Measurements from ENCODE around the gene TOR4A. TPM values are rescaled to one million over a fixed set of nuclear protein-coding genes. Genes with fewer than 3 reads are reported as not detected.

The TOR4A gene
- total and polyA plus RNA-seq, 2 experiments from 2014 or later: 2.0 to 19.0 TPM

DNA sequence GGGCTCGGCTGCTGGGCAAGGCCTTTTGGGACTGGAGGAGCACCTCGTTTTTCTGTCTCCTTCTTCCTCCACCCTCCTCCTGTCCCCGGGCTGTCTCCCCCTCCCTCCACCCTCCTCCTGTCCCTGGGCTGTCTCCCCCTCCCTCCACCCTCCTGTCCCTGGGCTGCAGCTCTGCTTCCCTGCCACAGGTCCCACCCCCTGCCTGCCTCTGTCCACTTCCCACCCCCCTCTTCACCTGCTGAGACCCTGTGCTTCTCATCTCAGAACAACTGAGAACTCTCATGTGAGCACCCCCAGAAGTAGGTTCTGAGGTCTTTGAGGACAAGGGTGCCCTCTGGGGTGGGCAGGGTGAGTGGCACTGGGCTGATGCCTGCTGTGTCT is 5.8 kb upstream of the TOR4A start:
- Histone ChIP-seq H3K9me2 (ENCODE audit: insufficient read depth) (no peaks in the 10 kb centered on the region), H3K79me2 (replicated peaks; ENCODE audit: insufficient read depth) (no peaks in the 10 kb centered on the region), H3K27ac (ENCODE audit: low read depth) (no peak overlapping the region; the same call in 1 of the 2 replicates), H4K20me1 (replicated peaks; ENCODE audit: insufficient read depth) (0 out of 2 replicates have a peak, but pooled peaks cover 9% of the 10 kb centered on the region), H3K36me3 (ENCODE audit: insufficient read depth) (peaks cover 10% of the 10 kb centered on the region; the same call in 1 of the 2 replicates), H3F3A (replicated peaks; ENCODE audit: low read depth) (0 out of 2 replicates have a peak, but pooled peaks cover 1% of the 10 kb centered on the region), H3K4me2 (no peak overlapping the region), H3K27me3 (ENCODE audit: insufficient read depth) (no peaks in the 10 kb centered on the region), H3K4me1 (ENCODE audit: insufficient read depth) (peaks cover 6% of the 10 kb centered on the region), H3K4me3 (no peak overlapping the region), H2AFZ (no peak overlapping the region)
- no peak for ATAC-seq
- H3K4me3 Mint-ChIP-seq: no peak overlapping the region
- peaks cover 29% of the 10 kb centered on the region for H3K27me3 Mint-ChIP-seq (ENCODE audit: insufficient read depth, low read depth, poor library complexity)
- H3K4me1 Mint-ChIP-seq: peaks cover 32% of the 10 kb centered on the region
- DNase-seq (ENCODE audit: low spot score): no peak
- no peaks in the 10 kb centered on the region; the same call in 2 of the 3 replicates for H3K9me3 Mint-ChIP-seq
- no peak for TF ChIP-seq JUNB (IDR thresholded peaks at IDR 0.05; ENCODE audit: unreplicated experiment)
- TF ChIP-seq ETS1 (IDR thresholded peaks at IDR 0.05): no peak
- TF ChIP-seq NANOG (IDR thresholded peaks at IDR 0.05; ENCODE audit: borderline replicate concordance): no peak
- TF ChIP-seq, protein P1, sequence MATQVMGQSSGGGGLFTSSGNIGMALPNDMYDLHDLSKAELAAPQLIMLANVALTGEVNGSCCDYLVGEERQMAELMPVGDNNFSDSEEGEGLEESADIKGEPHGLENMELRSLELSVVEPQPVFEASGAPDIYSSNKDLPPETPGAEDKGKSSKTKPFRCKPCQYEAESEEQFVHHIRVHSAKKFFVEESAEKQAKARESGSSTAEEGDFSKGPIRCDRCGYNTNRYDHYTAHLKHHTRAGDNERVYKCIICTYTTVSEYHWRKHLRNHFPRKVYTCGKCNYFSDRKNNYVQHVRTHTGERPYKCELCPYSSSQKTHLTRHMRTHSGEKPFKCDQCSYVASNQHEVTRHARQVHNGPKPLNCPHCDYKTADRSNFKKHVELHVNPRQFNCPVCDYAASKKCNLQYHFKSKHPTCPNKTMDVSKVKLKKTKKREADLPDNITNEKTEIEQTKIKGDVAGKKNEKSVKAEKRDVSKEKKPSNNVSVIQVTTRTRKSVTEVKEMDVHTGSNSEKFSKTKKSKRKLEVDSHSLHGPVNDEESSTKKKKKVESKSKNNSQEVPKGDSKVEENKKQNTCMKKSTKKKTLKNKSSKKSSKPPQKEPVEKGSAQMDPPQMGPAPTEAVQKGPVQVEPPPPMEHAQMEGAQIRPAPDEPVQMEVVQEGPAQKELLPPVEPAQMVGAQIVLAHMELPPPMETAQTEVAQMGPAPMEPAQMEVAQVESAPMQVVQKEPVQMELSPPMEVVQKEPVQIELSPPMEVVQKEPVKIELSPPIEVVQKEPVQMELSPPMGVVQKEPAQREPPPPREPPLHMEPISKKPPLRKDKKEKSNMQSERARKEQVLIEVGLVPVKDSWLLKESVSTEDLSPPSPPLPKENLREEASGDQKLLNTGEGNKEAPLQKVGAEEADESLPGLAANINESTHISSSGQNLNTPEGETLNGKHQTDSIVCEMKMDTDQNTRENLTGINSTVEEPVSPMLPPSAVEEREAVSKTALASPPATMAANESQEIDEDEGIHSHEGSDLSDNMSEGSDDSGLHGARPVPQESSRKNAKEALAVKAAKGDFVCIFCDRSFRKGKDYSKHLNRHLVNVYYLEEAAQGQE (IDR thresholded peaks at IDR 0.05; ENCODE audit: unreplicated experiment): no peak
- no peak for TF ChIP-seq CREB1 (CRISPR knock-in tag; IDR thresholded peaks at IDR 0.05; ENCODE audit: low read depth)
- no peak for TF ChIP-seq EZH2 (IDR thresholded peaks at IDR 0.05; ENCODE audit: low read depth, unreplicated experiment)
- TF ChIP-seq ZNF331 (CRISPR knock-in tag; IDR thresholded peaks at IDR 0.05; ENCODE audit: low read depth): no peak
- TF ChIP-seq POLR2AphosphoS5 (IDR thresholded peaks at IDR 0.05; ENCODE audit: low read depth): no peak
- no peak for TF ChIP-seq ZNF462 (CRISPR knock-in tag; IDR thresholded peaks at IDR 0.05)
- TF ChIP-seq ZNF114 (CRISPR knock-in tag; IDR thresholded peaks at IDR 0.05): no peak
- TF ChIP-seq EZH2phosphoT487 (IDR thresholded peaks at IDR 0.05; ENCODE audit: unreplicated experiment): no peak
- no peak for TF ChIP-seq STAT1 (IDR thresholded peaks at IDR 0.05; ENCODE audit: unreplicated experiment)
- TF ChIP-seq, protein P2, sequence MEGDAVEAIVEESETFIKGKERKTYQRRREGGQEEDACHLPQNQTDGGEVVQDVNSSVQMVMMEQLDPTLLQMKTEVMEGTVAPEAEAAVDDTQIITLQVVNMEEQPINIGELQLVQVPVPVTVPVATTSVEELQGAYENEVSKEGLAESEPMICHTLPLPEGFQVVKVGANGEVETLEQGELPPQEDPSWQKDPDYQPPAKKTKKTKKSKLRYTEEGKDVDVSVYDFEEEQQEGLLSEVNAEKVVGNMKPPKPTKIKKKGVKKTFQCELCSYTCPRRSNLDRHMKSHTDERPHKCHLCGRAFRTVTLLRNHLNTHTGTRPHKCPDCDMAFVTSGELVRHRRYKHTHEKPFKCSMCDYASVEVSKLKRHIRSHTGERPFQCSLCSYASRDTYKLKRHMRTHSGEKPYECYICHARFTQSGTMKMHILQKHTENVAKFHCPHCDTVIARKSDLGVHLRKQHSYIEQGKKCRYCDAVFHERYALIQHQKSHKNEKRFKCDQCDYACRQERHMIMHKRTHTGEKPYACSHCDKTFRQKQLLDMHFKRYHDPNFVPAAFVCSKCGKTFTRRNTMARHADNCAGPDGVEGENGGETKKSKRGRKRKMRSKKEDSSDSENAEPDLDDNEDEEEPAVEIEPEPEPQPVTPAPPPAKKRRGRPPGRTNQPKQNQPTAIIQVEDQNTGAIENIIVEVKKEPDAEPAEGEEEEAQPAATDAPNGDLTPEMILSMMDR (conservative IDR thresholded peaks at IDR 0.05; ENCODE audit: low read depth in 2 of 2): no peak
- H3K27ac Mint-ChIP-seq: no peak overlapping the region
- peaks cover 31% of the 10 kb centered on the region for H3K36me3 Mint-ChIP-seq (ENCODE audit: low read depth)

Measured in GM23338 (cell line).